ENCODE results near the gene TRDMT1.

GRCh38 chr10:17214526-17214925 is 13.1 kb upstream of the TRDMT1 start:
- TF ChIP-seq, protein P1, sequence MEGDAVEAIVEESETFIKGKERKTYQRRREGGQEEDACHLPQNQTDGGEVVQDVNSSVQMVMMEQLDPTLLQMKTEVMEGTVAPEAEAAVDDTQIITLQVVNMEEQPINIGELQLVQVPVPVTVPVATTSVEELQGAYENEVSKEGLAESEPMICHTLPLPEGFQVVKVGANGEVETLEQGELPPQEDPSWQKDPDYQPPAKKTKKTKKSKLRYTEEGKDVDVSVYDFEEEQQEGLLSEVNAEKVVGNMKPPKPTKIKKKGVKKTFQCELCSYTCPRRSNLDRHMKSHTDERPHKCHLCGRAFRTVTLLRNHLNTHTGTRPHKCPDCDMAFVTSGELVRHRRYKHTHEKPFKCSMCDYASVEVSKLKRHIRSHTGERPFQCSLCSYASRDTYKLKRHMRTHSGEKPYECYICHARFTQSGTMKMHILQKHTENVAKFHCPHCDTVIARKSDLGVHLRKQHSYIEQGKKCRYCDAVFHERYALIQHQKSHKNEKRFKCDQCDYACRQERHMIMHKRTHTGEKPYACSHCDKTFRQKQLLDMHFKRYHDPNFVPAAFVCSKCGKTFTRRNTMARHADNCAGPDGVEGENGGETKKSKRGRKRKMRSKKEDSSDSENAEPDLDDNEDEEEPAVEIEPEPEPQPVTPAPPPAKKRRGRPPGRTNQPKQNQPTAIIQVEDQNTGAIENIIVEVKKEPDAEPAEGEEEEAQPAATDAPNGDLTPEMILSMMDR (conservative IDR thresholded peaks at IDR 0.05; ENCODE audit: low read length), result no peak
- TF ChIP-seq EZH2phosphoT487 (IDR thresholded peaks at IDR 0.05; ENCODE audit: borderline replicate concordance, low read depth, low read length), result no peak
